Astrocyte of the hippocampus (primary cell): ENCODE data around the gene MOGAT2.

ENCODE experiments used
- DNase-seq: peaks from one replicate; pipeline ENCODE4 v3.0.0; 2011; ENCODE audit warnings: low read depth, low spot score

The MOGAT2 gene

GRCh38 chr11:75759832-75760231 lies 42.2 kb downstream of the MOGAT2 start:
- DNase-seq = no peak

GRCh38 chr11:75760243-75760642 lies 42.6 kb downstream of the MOGAT2 start:
- DNase-seq = no peak

- DNase-seq = peak; percentile 35
Observed at GRCh38 chr11:75760710-75761493, 43.3 kb downstream of the MOGAT2 start.

GRCh38 chr11:75762158-75762557 lies 44.5 kb downstream of the MOGAT2 start:
- DNase-seq = no peak

GRCh38 chr11:75762885-75763284 lies 45.2 kb downstream of the MOGAT2 start:
- no peak for DNase-seq

- DNase-seq = no peak
Observed at GRCh38 chr11:75763846-75764245, 46.2 kb downstream of the MOGAT2 start.

- DNase-seq = no peak
Observed at GRCh38 chr11:75765116-75765515, 47.5 kb downstream of the MOGAT2 start.

- DNase-seq = no peak
Observed at GRCh38 chr11:75766443-75767227, 49.0 kb downstream of the MOGAT2 start.

- no peak for DNase-seq
Observed at GRCh38 chr11:75767228-75767572, 49.6 kb downstream of the MOGAT2 start.

GRCh38 chr11:75767793-75768111 lies 50.1 kb downstream of the MOGAT2 start:
- DNase-seq = no peak

GRCh38 chr11:75768112-75768908 lies 50.7 kb downstream of the MOGAT2 start, which contains the start of gene DGAT2:
Gene DGAT2, plus strand, starts transcription at chr11:75768778. Its CDS starts 214 bp downstream, at chr11:75768992.
- DNase-seq = peak; percentile 89

- DNase-seq = no peak
Observed at GRCh38 chr11:75768909-75769771, 51.5 kb downstream of the MOGAT2 start.

GRCh38 chr11:75770102-75770501 lies 52.5 kb downstream of the MOGAT2 start:
- no peak for DNase-seq

GRCh38 chr11:75771646-75772410 lies 54.2 kb downstream of the MOGAT2 start:
- DNase-seq = no peak

- no peak for DNase-seq
Observed at GRCh38 chr11:75773595-75774353, 56.1 kb downstream of the MOGAT2 start.

- no peak for DNase-seq
Observed at GRCh38 chr11:75775056-75775455, 57.4 kb downstream of the MOGAT2 start.

- DNase-seq = no peak
Observed at GRCh38 chr11:75776546-75776945, 58.9 kb downstream of the MOGAT2 start.

- no peak for DNase-seq
Observed at GRCh38 chr11:75777461-75778110, 59.9 kb downstream of the MOGAT2 start.

- no peak for DNase-seq
Observed at GRCh38 chr11:75778962-75779361, 61.3 kb downstream of the MOGAT2 start.
